IMR-90 (cell line): ENCODE measurements around the gene TMEM181. TPM values are rescaled to one million over a fixed set of nuclear protein-coding genes. Genes with fewer than 3 reads are reported as not detected.

Source experiments
- ATAC-seq: fragments of 200-7000 bp; cut with Tn5 transposase; 2 replicates; pipeline ENCODE4 v1.9.1; 2020; ENCODE audit warnings: low read depth, mild to moderate bottlenecking, moderate library complexity
- BruUV-seq: library from RNA; stranded (reverse); fragments of 400-500 nt; replicated peaks from 2 replicates; lab custom pipeline; 2021; lab: Mats Ljungman, UMichigan
- CTCF ChIA-PET: fragments of 300-600 bp; formaldehyde crosslinking; extraction: SDS; loops from one replicate; lab custom pipeline; 2021; ENCODE audit warnings: antibody characterized with exemption; lab: Yijun Ruan, JAX
- POLR2A ChIA-PET: fragments of 300-600 bp; sonication (Branson Sonifier 250); formaldehyde crosslinking; loops from one replicate; lab custom pipeline; 2022; ENCODE audit warnings: antibody characterized with exemption; ENCODE audit not compliant: unreplicated experiment; lab: Charles Lee
- DNase-seq: peaks from one replicate; pipeline ENCODE4 v3.0.0; 2013
- H2AFZ ChIP-seq: replicated peaks from 2 replicates; pipeline ENCODE3; 2013; ENCODE audit warnings: low read length, mild to moderate bottlenecking; ENCODE audit not compliant: poor library complexity
- H2AK5ac ChIP-seq: 2 replicates; pipeline ENCODE4 v1.6.1; 2013; ENCODE audit warnings: low read depth, low read length, inconsistent platforms
- H2AK9ac ChIP-seq: replicated peaks from 2 replicates; pipeline ENCODE3; 2013; ENCODE audit warnings: mild to moderate bottlenecking, low read depth, low read length, moderate library complexity; ENCODE audit not compliant: poor library complexity
- H2BK120ac ChIP-seq: 2 replicates; pipeline ENCODE4 v1.6.1; 2013; ENCODE audit warnings: low read depth, low read length, inconsistent platforms
- H2BK15ac ChIP-seq: 3 replicates; pipeline ENCODE4 v1.6.1; 2013; ENCODE audit warnings: low read depth, low read length, inconsistent platforms
- H2BK20ac ChIP-seq: 2 replicates; pipeline ENCODE4 v1.6.1; 2013; ENCODE audit warnings: low read depth, mild to moderate bottlenecking, inconsistent platforms, low read length, moderate library complexity
- H2BK5ac ChIP-seq: 2 replicates; pipeline ENCODE4 v1.6.1; 2013; ENCODE audit warnings: mild to moderate bottlenecking, low read depth, low read length, inconsistent platforms; ENCODE audit not compliant: poor library complexity, severe bottlenecking
- H3K14ac ChIP-seq: replicated peaks from 2 replicates; pipeline ENCODE4 v1.6.1; 2013; ENCODE audit warnings: low read depth, low read length, inconsistent platforms
- H3K18ac ChIP-seq: 2 replicates; pipeline ENCODE4 v1.6.1; 2013; ENCODE audit warnings: low read depth, low read length, control low read depth
- H3K23ac ChIP-seq: 2 replicates; pipeline ENCODE4 v1.6.1; 2013; ENCODE audit warnings: low read depth, low read length, inconsistent platforms
- H3K27ac ChIP-seq: 2 replicates; pipeline ENCODE4 v1.5.1; 2013; ENCODE audit warnings: mild to moderate bottlenecking, control low read depth, low read length; ENCODE audit not compliant: insufficient read depth
- H3K27me3 ChIP-seq: 2 replicates; pipeline ENCODE4 v1.6.1; 2013; ENCODE audit warnings: low read length; ENCODE audit not compliant: control insufficient read depth, insufficient read depth
- H3K36me3 ChIP-seq: 2 replicates; pipeline ENCODE4 v1.6.1; 2013; ENCODE audit warnings: low read length, mixed read lengths; ENCODE audit not compliant: control insufficient read depth, insufficient read depth
- H3K4ac ChIP-seq: 2 replicates; pipeline ENCODE4 v1.6.1; 2013; ENCODE audit warnings: low read depth, low read length, inconsistent platforms
- H3K4me1 ChIP-seq: 2 replicates; pipeline ENCODE4 v1.6.1; 2013; ENCODE audit warnings: low read length, mixed read lengths; ENCODE audit not compliant: control insufficient read depth, insufficient read depth
- H3K4me2 ChIP-seq: 2 replicates; pipeline ENCODE4 v1.6.1; 2013; ENCODE audit warnings: low read depth, mild to moderate bottlenecking, control low read depth, low read length, moderate library complexity
- H3K4me3 ChIP-seq: 2 replicates; pipeline ENCODE4 v1.5.1; 2013; ENCODE audit warnings: low read depth, mild to moderate bottlenecking, control low read depth, low read length, moderate library complexity; ENCODE audit not compliant: insufficient read depth
- H3K56ac ChIP-seq: 2 replicates; pipeline ENCODE4 v1.6.1; 2013; ENCODE audit warnings: low read length, inconsistent platforms; ENCODE audit not compliant: insufficient read depth; ENCODE audit errors: extremely low read depth
- H3K79me1 ChIP-seq, 2 experiments: 2 replicates each; pipeline ENCODE4 v1.6.1; 2013; ENCODE audit warnings: low read length in 2 of 2, inconsistent platforms in 1 of 2, low read depth in 1 of 2
- H3K9ac ChIP-seq: 2 replicates; pipeline ENCODE4 v1.6.1; 2013; ENCODE audit warnings: low read depth, low read length, control low read depth
- H3K9me1 ChIP-seq: 2 replicates; pipeline ENCODE4 v1.6.1; 2013; ENCODE audit warnings: low read length, inconsistent platforms; ENCODE audit not compliant: insufficient read depth
- H3K9me3 ChIP-seq: 2 replicates; pipeline ENCODE4 v1.6.1; 2013; ENCODE audit warnings: low read length; ENCODE audit not compliant: control insufficient read depth, insufficient read depth
- H4K20me1 ChIP-seq: 2 replicates; pipeline ENCODE4 v1.6.1; 2013; ENCODE audit warnings: low read length, inconsistent platforms; ENCODE audit not compliant: insufficient read depth
- H4K5ac ChIP-seq: 2 replicates; pipeline ENCODE4 v1.6.1; 2013; ENCODE audit warnings: mild to moderate bottlenecking, low read depth, low read length, control low read depth
- H4K8ac ChIP-seq, 2 experiments: 2 replicates each; pipeline ENCODE4 v1.6.1; 2013; ENCODE audit warnings: low read depth in 2 of 2, low read length in 2 of 2, control low read depth in 1 of 2, inconsistent platforms in 1 of 2
- H4K91ac ChIP-seq: 2 replicates; pipeline ENCODE4 v1.6.1; 2013; ENCODE audit warnings: low read depth, low read length, inconsistent platforms; ENCODE audit not compliant: insufficient read depth
- BHLHE40 ChIP-seq: fragments of 150-350 bp; IDR thresholded peaks from 2 replicates; pipeline ENCODE4 v1.6.1; 2016; ENCODE audit warnings: mild to moderate bottlenecking, low read depth, low read length
- CEBPB ChIP-seq: IDR thresholded peaks from 2 replicates; pipeline ENCODE4 v1.6.1; 2012; ENCODE audit warnings: low read depth, low read length, improper control_type of control experiment
- CHD1 ChIP-seq: IDR thresholded peaks from 2 replicates; pipeline ENCODE4 v1.6.1; 2012; ENCODE audit warnings: low read depth, low read length, improper control_type of control experiment
- CTCF ChIP-seq: conservative IDR thresholded peaks from 2 replicates; pipeline ENCODE4 v1.5.1; 2012; ENCODE audit warnings: mild to moderate bottlenecking, low read depth, low read length, improper control_type of control experiment
- ELK1 ChIP-seq: fragments of 150-350 bp; IDR thresholded peaks from 2 replicates; pipeline ENCODE4 v1.6.1; 2016; ENCODE audit warnings: low read depth, mild to moderate bottlenecking, low read length, moderate library complexity, borderline replicate concordance
- FOS ChIP-seq: fragments of 150-350 bp; IDR thresholded peaks from 2 replicates; pipeline ENCODE4 v1.6.1; 2016; ENCODE audit warnings: low read depth, low read length
- MAFK ChIP-seq: IDR thresholded peaks from 2 replicates; pipeline ENCODE4 v1.6.1; 2012; ENCODE audit warnings: low read depth, low read length, improper control_type of control experiment
- MAZ ChIP-seq: IDR thresholded peaks from 2 replicates; pipeline ENCODE4 v1.6.1; 2012; ENCODE audit warnings: low read depth, mild to moderate bottlenecking, low read length, improper control_type of control experiment, moderate library complexity, borderline replicate concordance
- NFE2L2 ChIP-seq: fragments of 150-350 bp; IDR thresholded peaks from 2 replicates; pipeline ENCODE4 v1.6.1; 2016; ENCODE audit warnings: low read depth, mild to moderate bottlenecking, low read length
- RAD21 ChIP-seq: IDR thresholded peaks from 2 replicates; pipeline ENCODE4 v1.6.1; 2012; ENCODE audit warnings: low read length, improper control_type of control experiment
- RCOR1 ChIP-seq: IDR thresholded peaks from 2 replicates; pipeline ENCODE4 v1.6.1; 2012; ENCODE audit warnings: mild to moderate bottlenecking, low read length, improper control_type of control experiment; ENCODE audit not compliant: insufficient replicate concordance
- RFX5 ChIP-seq: IDR thresholded peaks from 2 replicates; pipeline ENCODE4 v1.8.0; 2012; ENCODE audit warnings: low read depth, mild to moderate bottlenecking, low read length, moderate library complexity
- WGBS, 2 experiments: methylation state at CpG; one replicate each; pipeline versions ENCODE4 v1.1.5 to v1.1.7; 2013; ENCODE audit warnings: missing lambda C conversion rate in 2 of 2; ENCODE audit not compliant: insufficient read length in 1 of 2; ENCODE audit errors: extremely low coverage in 2 of 2; 5-methylcytosine and 5-hydroxymethylcytosine counted together
- dilution Hi-C: fragments of 300-500 bp; cut with HindIII; formaldehyde crosslinking; loops from one replicate; pipeline ENCODE4 v1.14.3; 2018; ENCODE audit warnings: low sequenced_read_pairs; ENCODE audit not compliant: unreplicated experiment
- in situ Hi-C: fragments of 300-500 bp; cut with MboI; formaldehyde crosslinking; loops from 3 replicates; pipeline ENCODE4 v1.14.3; 2019; ENCODE audit warnings: low sequenced_read_pairs, inconsistent platforms, mixed read lengths
- intact Hi-C: fragments of 100-400 bp; cut with micrococcal nuclease; formaldehyde crosslinking; loops from 2 replicates; pipeline ENCODE4 v1.10.0; 2022
- polyA plus RNA-seq, 3 experiments: library from polyadenylated mRNA; depleted of rRNA; stranded (reverse); fragments of >200 nt; gene quantifications; 2 replicates each; pipeline ENCODE4 v1.2.3, GENCODE V29; 2012; ENCODE audit warnings: low replicate concordance in 1 of 3
- total RNA-seq: library from RNA; depleted of rRNA; stranded (reverse); fragments of >200 nt; gene quantifications from 2 replicates; pipeline ENCODE4 v1.2.3, GENCODE V29; 2012
- TF ChIP-seq, protein P1 (sequence below): fragments of 150-350 bp; IDR thresholded peaks from 2 replicates; pipeline ENCODE4 v1.6.1; 2017; ENCODE audit warnings: mild to moderate bottlenecking, antibody characterized with exemption, low read length, low read depth

The TMEM181 gene
- total and polyA plus RNA-seq, 2 of the 4 experiments (the other 2 are of a cell fraction), result 22.8 to 27.8 TPM

DNA sequence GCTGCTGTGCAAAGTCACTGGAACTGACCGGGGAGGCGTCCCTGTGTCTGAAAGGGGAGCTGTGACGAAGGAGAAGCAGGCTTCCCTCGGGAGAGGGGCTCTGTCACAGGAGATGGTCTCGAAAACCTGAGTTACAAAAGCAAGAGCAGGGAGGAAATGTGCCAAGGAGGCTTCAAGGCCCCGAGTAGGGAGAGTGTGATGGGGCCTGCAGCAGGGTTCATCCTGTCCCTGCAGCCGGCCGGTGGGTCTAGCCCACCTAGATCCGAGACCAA lies 68.0 kb downstream of the TMEM181 start (continued):
- TF ChIP-seq, protein P1, sequence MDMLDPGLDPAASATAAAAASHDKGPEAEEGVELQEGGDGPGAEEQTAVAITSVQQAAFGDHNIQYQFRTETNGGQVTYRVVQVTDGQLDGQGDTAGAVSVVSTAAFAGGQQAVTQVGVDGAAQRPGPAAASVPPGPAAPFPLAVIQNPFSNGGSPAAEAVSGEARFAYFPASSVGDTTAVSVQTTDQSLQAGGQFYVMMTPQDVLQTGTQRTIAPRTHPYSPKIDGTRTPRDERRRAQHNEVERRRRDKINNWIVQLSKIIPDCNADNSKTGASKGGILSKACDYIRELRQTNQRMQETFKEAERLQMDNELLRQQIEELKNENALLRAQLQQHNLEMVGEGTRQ, result no peak
- no peak for TF ChIP-seq RAD21

GRCh38 chr6:158628542-158628941 lies 68.7 kb downstream of the TMEM181 start:
- Histone ChIP-seq H3K56ac (no peak overlapping the region), H2BK15ac (no peak overlapping the region), H3K4me3 (no peak overlapping the region), H3K9me1 (peaks cover 15% of the 10 kb centered on the region), H4K91ac (no peak overlapping the region), H2BK120ac (no peak overlapping the region), H3K79me1 (peaks cover 4 to 59% of the 10 kb centered on the region in 2 experiments), H3K9me3 (no peaks in the 10 kb centered on the region), H4K20me1 (peaks cover 9% of the 10 kb centered on the region; the same call in 1 of the 2 replicates), H3K18ac (no peak overlapping the region), H3K27ac (no peak overlapping the region), H2BK20ac (no peak overlapping the region), H3K23ac (no peak overlapping the region), H3K9ac (no peak overlapping the region), H4K5ac (no peak overlapping the region), H3K4me2 (no peak overlapping the region), H2AK5ac (no peak overlapping the region), H3K4me1 (peaks cover 14% of the 10 kb centered on the region), H2AK9ac (no peak overlapping the region), H2BK5ac (no peak overlapping the region), H3K27me3 (no peaks in the 10 kb centered on the region), H2AFZ (no peak overlapping the region), H3K4ac (no peak overlapping the region), H3K36me3 (peaks cover 38% of the 10 kb centered on the region), H3K14ac (no peak overlapping the region), H4K8ac (no peak overlapping the region)
- BruUV-seq, result no TSS peak
- dilution Hi-C loops (no loop called here), in situ Hi-C loops (loop anchor here (25.0 kb wide), 1 partner anchor 1084 kb away; no protein-coding TSS in a partner anchor), intact Hi-C loops (no loop called here)
- no peak for ATAC-seq
- no peak for DNase-seq
- CTCF ChIA-PET, result no interaction called here
- POLR2A ChIA-PET, result no interaction called here
- WGBS, 2 experiments, result 88% methylated on average over 5 of the region's 17 CpGs; no CpG with 5 or more reads in 1 of the 2 experiments
- TF ChIP-seq CHD1 (no peak), MAFK (no peak), RFX5 (no peak), CEBPB (no peak), CTCF (no peak), ELK1 (no peak), MAZ (no peak), FOS (no peak), RCOR1 (no peak), BHLHE40 (no peak), NFE2L2 (no peak)
- TF ChIP-seq, protein P1, result no peak
